GM18870 (cell line): Measurements from ENCODE around the gene IQSEC3.

Experiments used
- ATAC-seq: cut with Tn5 transposase; IDR thresholded peaks from one replicate; pipeline ENCODE4 v1.9.1; 2021; ENCODE audit warnings: moderate library complexity; ENCODE audit not compliant: unreplicated experiment

Gene IQSEC3

DNA sequence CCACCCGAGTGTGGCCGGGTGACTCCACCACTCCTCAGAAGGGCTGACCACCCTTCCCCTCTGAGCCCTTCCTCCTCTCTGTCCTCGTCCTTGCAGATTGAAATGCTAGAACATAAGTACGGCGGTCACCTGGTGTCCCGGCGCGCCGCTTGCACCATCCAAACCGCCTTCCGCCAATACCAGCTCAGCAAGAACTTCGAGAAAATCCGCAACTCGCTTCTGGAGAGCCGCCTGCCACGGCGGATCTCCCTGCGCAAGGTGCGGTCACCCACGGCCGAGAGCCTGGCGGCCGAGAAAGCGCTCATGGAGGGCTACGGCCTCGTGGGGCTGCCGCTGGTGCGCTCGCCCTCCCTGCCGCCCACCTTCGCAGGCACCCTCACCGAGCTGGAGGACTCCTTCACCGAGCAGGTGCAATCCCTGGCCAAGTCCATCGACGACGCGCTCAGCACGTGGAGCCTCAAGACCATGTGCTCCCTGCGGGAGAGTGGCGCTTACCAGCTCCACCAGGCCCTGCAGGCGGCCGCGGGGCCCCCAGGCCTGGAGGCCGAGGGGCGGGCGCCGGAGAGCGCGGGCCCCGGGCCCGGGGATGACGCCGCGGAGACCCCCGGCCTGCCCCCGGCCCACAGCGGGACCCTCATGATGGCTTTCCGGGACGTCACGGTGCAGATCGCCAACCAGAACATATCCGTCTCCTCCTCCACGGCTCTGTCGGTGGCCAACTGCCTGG, 71.8 kb downstream of the IQSEC3 start:
- no peak for ATAC-seq

- no peak for ATAC-seq
Observed at GRCh38 chr12:138898-139534, 72.4 kb downstream of the IQSEC3 start.

DNA sequence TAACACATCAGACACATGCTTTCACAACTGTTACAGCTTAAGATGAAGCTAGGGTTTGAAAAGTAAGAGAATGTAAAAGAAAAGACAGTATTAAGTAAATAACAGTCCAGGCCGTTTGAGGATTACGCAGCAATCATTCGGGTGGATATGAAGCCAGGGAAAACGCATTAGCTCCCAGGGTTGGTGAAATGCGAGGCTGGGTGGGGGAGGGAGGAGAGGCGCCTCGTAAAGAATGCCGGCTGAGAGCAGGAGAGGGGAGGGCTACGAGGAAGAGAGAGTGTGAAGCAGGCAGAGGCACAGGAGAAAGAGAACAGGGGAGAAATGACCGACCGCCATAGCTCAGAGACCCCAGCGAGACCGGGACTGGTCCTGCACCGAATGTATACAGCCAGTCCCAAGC, 73.0 kb downstream of the IQSEC3 start:
- no peak for ATAC-seq

GRCh38 chr12:140162-140561, 73.6 kb downstream of the IQSEC3 start:
- no peak for ATAC-seq

DNA sequence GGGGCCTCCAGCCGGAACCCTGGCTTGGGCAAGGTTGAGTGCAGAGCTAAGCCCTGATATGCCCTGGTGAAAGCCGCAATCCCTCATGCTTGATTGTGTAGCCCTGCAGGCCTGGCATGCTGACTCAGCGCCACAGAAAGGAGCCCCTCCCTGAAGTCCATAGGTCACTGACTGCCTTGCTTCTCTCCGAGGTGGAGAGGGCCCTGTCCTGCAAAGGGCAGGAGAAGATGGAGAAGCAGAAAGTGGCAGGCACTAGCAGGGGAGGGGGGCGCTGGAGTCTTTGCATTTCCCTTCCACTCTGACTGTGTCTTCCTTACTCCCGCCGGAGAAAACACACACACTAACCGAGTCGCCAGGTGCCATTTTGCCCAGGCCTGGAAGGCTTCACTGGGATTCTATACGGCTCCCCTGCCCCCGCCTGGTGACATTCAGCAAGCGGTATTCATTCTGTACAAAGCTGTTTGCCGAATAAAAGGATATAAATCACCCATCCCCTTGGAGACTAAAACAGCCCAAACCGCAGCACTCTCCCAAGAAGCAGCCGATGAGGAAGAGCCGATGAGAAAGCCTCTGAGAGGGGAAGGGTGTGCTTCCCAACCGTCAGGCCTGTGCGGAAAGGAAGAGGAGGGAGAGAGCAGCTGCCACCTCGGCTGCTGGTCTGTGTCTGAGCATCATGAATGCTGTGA, 77.5 kb downstream of the IQSEC3 start:
- ATAC-seq: no peak

- ATAC-seq: no peak
Observed at GRCh38 chr12:144650-145284, 78.2 kb downstream of the IQSEC3 start.

GRCh38 chr12:145369-145960, 78.9 kb downstream of the IQSEC3 start:
- no peak for ATAC-seq

DNA sequence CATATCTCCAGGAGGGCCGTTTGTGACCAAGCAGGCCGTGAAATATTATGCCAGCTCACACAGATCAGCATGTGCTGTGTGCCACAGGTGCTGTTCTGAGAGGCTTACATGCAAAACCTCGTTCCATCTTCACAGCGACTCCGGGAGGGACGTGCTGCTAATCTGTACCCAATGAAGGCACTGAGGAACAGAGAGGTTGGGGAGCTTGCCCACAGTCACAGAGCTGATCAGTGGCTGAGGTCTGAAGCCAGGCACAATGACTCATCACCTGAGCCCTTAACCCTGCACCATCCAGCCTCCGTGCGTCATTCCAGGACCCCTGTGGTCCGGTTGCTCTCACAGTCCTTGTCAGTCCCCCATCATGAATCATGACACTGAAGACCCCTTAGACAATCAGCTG, 80.7 kb downstream of the IQSEC3 start:
- no peak for ATAC-seq

DNA sequence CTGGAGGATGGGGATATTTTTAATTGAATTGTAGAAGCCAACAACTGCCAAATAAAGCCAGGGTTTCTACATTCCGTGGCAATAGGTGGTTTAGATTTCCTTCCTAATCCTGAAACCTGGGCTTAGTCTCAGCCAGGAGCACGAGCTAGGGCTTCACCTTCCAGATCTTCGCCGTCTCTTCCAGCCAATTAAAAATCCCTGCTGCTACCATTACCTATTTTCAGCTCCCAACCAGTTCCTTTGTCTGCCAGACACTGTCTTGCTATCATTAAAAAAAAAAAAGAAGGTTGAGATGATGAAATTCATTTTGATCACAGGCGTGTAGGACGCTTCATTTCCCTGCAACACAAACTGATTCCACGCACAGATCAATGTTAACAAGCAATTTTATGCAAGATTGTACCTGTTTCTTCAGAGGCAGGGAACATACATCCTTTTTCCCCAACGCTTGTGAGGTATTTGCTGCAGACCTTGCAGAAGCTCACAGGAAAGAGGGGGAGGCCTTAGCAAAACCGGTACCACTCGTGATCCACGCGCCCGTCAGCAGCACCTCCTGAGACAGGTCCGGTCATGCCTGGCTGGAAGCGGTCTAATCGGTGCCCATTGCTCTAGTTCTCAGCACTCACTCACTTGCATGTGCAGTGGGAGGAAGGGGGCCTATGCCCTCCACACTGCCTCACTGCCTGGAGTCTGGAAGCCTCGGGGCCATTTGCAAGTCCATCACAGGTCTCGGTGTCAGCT, 82.3 kb downstream of the IQSEC3 start:
- no peak for ATAC-seq

DNA sequence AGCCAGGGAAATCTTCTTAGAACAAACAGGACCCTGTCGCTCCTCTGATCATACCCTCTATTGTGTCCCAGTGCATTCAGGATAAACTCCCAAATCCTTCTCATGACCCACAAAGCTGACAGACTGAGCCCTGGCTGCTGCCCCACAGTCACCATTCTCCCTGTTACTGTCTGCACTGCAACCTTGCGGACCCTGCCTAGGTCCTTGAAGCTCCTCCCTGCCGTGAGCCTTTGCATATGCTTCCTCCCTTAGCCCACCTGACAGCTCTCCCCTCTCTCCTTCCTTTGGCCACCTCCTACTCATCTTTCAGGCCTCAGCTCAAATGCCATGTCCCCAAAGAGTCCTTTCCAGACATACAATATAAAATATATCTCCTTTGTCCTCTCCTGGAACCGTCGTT, 85.0 kb downstream of the IQSEC3 start:
- ATAC-seq: no peak

GRCh38 chr12:152440-152839, 85.9 kb downstream of the IQSEC3 start:
- ATAC-seq: no peak

DNA sequence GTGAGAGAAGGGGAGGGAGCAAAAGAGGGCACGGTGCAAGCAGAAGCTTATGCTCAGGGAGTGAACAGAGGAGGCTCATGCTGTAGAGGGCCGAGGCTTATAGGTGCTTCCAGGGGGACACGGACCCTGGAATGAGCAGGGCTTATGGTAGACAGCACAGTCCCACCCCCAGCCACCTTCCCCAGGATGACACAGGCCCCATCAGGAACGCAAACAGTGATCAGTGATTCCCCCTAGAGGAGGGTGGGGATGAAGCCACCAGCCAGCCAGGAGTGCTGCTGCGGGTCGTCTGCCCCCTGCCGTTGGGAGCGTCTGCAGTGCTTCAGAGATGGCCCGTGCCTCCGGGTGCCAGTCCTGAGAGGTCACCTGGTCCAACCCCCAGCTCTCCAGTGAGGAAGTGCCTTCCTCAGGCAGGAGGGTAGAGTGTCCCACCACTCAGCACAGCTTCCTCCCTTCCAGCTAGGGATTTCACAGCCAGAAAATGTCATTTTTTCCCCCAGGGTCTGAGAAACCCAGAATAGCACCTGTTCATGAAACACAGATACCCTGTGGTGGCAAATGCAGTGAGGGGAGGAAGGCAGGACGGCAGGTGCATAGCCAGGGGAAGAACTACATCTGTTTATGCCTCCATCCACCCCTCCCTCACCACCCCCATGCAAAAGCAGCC, 86.6 kb downstream of the IQSEC3 start:
- no peak for ATAC-seq

- ATAC-seq: no peak
Observed at GRCh38 chr12:154058-154457, 87.5 kb downstream of the IQSEC3 start.

- no peak for ATAC-seq
Observed at GRCh38 chr12:155006-155405, 88.4 kb downstream of the IQSEC3 start.

DNA sequence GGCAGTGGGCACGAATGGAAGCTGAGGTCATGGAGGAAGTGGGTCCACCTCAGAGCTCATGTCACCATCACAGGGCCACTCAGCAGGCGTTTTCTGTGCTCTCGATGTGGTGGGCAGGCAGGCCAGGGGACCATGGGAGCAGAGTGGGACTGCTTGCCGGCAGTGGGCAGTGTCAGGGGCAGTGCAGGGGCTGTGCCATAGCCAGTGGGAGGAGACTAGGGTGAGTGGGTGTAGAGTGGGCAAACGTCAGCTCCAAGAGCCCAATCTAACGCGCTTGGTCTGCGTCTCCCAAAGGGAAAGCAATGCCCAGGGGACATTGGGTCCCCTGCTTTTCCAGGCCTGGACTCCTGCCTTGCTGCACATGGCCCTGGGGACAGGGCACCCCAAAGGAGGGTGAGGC, 89.1 kb downstream of the IQSEC3 start:
- ATAC-seq: no peak

GRCh38 chr12:156945-157344, 90.4 kb downstream of the IQSEC3 start:
- no peak for ATAC-seq

GRCh38 chr12:157644-158043, 91.1 kb downstream of the IQSEC3 start:
- ATAC-seq: no peak

DNA sequence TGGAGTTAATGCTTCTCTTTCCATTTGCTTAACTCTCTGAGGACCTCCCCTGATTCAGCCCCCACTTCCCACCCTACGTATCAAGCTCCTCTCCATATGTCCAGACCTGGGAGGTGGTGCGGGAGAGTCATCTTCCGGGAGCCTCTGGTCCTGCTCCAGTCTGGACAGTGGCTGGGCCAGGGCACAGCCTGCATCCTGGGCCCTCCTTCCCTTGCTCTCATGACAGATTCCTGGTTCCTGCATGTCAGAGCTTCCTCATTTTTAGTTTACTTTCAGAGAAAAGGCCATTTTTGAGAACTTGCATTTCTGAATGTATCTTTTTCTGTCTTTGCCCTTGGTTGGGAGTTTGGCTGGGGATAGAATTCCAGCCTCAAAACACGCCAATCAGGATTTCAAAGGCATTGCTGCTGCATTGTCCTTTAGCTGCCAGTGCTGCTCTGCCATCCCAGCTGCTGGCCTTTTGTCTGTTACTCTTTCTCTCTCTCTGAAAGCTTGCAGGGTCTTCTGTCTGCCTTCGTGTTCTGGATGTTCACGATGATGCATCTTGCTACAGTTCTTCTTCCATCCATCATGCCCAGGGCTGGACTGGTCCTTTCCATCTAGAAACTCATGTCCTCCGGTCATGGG, 92.7 kb downstream of the IQSEC3 start:
- no peak for ATAC-seq

GRCh38 chr12:160858-161257, 94.3 kb downstream of the IQSEC3 start:
- no peak for ATAC-seq

DNA sequence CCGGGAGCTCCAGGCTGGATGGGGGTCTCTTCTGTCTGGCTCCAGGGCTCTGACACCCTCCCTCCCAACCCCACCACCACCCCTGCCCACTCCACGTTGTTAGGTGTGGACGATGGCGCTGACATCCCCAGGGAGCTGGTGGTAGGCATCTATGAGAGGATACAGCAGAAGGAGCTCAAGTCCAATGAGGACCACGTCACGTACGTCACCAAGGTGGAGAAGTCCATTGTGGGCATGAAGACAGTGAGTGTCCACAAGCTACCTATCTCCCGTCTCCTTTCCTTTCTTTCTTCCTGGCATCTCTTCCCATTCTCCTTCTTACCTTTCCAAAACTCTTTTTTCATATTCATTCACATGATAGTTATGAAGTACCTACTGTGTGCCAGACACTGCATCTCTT, 95.3 kb downstream of the IQSEC3 start:
- no peak for ATAC-seq
